ENCODE results near the gene SPI1.

GRCh38 chr11:47380078-47380477 lies 1.7 kb upstream of the SPI1 start:
- TF ChIP-seq, protein P1, sequence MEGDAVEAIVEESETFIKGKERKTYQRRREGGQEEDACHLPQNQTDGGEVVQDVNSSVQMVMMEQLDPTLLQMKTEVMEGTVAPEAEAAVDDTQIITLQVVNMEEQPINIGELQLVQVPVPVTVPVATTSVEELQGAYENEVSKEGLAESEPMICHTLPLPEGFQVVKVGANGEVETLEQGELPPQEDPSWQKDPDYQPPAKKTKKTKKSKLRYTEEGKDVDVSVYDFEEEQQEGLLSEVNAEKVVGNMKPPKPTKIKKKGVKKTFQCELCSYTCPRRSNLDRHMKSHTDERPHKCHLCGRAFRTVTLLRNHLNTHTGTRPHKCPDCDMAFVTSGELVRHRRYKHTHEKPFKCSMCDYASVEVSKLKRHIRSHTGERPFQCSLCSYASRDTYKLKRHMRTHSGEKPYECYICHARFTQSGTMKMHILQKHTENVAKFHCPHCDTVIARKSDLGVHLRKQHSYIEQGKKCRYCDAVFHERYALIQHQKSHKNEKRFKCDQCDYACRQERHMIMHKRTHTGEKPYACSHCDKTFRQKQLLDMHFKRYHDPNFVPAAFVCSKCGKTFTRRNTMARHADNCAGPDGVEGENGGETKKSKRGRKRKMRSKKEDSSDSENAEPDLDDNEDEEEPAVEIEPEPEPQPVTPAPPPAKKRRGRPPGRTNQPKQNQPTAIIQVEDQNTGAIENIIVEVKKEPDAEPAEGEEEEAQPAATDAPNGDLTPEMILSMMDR (IDR thresholded peaks at IDR 0.05; ENCODE audit: poor library complexity), result no peak
- TF ChIP-seq EZH2 (IDR thresholded peaks at IDR 0.05; ENCODE audit: borderline replicate concordance), result no peak
- no peak for TF ChIP-seq EZH2phosphoT487 (IDR thresholded peaks at IDR 0.05; ENCODE audit: low read depth, severe bottlenecking, unreplicated experiment)
